LHCN-M2 (cell line): ENCODE data around the gene EGR1. TPM values are rescaled to one million over a fixed set of nuclear protein-coding genes. Genes with fewer than 3 reads are reported as not detected.

Experiments used
- DNase-seq: peaks from one replicate; pipeline ENCODE4 v3.0.0-alpha.2; 2012; ENCODE audit warnings: low read depth
- polyA plus RNA-seq: library from polyadenylated mRNA; unstranded; fragments of >200 nt; gene quantifications from one replicate; pipeline ENCODE4 v1.2.1, GENCODE V29; 2012; ENCODE audit warnings: missing spikeins
- total RNA-seq: library from RNA; depleted of rRNA; stranded (reverse); fragments of >200 nt; gene quantifications from 2 replicates; pipeline ENCODE4 v1.2.3, GENCODE V29; 2014; rRNA removed

Gene EGR1
- 4.1 and 7.2 TPM in 2 replicates for total RNA-seq
- 21.7 TPM for polyA plus RNA-seq

DNA sequence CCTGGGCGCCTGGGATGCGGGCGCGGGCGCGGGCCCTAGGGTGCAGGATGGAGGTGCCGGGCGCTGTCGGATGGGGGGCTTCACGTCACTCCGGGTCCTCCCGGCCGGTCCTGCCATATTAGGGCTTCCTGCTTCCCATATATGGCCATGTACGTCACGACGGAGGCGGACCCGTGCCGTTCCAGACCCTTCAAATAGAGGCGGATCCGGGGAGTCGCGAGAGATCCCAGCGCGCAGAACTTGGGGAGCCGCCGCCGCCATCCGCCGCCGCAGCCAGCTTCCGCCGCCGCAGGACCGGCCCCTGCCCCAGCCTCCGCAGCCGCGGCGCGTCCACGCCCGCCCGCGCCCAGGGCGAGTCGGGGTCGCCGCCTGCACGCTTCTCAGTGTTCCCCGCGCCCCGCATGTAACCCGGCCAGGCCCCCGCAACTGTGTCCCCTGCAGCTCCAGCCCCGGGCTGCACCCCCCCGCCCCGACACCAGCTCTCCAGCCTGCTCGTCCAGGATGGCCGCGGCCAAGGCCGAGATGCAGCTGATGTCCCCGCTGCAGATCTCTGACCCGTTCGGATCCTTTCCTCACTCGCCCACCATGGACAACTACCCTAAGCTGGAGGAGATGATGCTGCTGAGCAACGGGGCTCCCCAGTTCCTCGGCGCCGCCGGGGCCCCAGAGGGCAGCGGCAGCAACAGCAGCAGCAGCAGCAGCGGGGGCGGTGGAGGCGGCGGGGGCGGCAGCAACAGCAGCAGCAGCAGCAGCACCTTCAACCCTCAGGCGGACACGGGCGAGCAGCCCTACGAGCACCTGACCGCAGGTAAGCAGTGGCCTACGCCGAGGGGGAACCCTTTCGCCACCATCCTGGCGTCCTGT lies at the start of gene EGR1:
EGR1 (plus strand) TSS at position 219 of the 864 bp plus-strand sequence; CDS start at position 502, 283 bp downstream.
- peak; percentile 95 for DNase-seq

DNA sequence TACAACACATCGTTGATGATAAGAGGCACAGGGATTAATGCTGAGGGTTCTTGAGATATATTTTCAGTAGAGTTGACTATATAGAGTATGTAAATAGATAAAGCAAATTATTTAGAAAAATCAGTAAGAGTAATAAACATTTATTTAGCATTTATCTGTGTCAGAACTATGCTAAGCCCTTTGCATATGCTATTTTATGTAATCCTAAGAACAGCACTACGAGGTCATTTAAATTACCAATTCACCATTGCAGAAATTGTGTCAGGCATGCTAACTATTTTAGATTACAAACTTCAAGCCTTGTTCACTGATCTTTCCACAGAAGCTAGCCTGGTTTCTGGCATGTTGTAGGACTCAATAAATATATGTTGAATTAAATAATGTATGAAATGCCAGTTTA lies 46.8 kb upstream of the EGR1 start:
- DNase-seq: no peak

DNA sequence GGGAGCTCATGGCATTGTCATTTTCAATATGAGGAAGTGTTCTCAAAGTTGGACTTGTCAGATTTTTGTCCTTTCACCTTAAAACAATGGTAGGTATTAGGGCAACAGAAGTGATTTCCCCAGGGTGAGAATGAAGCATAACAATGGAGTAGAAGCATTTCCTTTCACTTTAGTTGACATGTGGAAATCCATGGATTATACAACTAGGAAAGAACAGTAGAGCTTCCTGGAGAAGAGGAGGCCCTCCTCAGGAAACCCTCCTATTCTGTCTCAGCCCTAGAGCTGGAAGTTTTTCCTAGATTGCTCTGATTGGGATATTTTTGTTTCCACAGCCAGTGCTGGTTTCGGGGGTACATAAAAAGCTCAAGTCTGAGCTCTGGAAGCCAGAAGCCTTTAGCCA lies 40.2 kb upstream of the EGR1 start:
- no peak for DNase-seq

DNA sequence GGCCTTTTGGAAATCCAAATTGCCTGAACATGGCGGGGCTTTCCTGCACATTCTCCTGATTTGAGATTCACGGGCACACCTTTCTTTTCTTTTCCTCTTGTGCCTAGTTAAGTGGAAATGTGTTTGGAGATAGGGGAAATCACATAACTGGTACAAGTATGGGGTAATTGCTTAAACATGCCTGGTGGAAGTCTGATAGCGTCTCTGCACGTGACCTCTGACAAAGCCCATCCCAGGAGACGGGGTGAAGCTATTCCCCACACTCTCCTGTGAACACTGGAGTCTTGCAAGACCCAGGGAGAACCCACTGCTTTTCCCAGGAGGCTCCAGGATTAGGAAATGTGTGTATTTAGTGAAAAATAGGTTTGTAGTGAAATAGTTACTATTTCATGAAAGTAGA lies 29.3 kb upstream of the EGR1 start:
- DNase-seq: no peak

GRCh38 chr5:138438003-138438723 lies 27.1 kb upstream of the EGR1 start:
- no peak for DNase-seq

DNA sequence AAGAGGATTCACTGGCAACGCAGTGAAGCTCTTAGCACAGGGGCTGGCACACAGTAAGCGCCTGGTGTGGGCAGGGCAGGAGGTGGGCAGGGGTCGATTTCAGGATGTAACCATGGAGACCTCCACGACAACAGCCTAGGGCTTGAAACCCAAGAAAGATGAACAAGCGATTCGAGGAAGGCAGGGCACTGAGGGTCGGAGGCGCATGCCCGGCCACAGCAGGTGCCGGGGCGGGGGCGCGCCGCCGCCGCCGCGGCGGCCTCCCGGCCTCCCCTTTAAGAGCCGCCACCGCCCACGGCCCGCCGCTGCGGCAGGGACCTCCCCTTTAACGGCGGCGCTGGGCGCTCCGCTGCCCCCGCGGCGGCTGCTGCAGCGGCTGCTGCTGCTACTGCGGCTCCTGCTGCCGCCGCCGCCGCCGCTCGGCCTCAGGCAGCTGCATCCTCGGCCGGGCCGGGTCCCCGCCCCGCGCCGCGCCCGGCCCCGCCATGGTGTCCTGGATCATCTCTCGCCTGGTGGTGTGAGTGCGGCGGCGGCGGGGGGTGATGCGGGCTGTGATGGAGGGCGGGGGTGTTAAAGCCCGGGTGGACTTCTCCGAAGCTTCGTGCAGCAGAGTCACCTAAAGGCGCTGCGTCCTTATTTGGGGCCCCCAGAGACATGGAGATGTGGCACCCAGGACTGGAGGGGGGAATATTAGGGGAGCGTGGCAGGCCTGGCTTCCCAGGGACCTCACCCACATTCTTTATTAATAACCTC lies 26.4 kb upstream of the EGR1 start, which contains the start of gene REEP2:
REEP2 (plus strand) TSS at position 334 of the 753 bp plus-strand sequence; CDS start at position 486, 152 bp downstream.
- DNase-seq: peak; percentile 53

GRCh38 chr5:138439477-138440158 lies 25.7 kb upstream of the EGR1 start:
- no peak for DNase-seq

- no peak for DNase-seq
These were observed 24.9 kb upstream of the EGR1 start for GRCh38 chr5:138440159-138441073.

DNA sequence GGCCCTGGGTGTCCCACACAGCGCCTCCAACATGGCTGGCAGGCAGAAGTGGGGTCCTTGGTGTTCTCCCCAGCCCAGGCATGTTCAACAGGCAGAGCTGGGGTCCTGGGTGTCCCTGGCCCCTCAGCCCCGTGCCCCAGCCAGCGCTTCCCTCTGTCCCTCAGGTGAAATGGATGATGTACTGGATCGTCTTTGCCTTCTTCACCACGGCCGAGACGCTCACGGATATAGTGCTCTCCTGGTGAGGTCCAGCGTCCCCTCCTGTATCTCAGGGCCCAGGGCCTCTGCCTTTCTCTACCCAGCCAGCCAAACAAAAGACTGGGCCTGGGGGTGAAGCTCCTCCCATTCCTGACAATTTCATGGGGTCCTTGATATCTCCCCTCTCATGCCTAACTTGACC lies 24.1 kb upstream of the EGR1 start:
- DNase-seq: no peak

- DNase-seq: no peak
These were observed 21.1 kb upstream of the EGR1 start for GRCh38 chr5:138444078-138444773.

- DNase-seq: no peak
These were observed 20.3 kb upstream of the EGR1 start for GRCh38 chr5:138444774-138445546.

- DNase-seq: no peak
These were observed 19.6 kb upstream of the EGR1 start for GRCh38 chr5:138445547-138446271.

- DNase-seq: no peak
These were observed 17.2 kb upstream of the EGR1 start for GRCh38 chr5:138448070-138448469.

DNA sequence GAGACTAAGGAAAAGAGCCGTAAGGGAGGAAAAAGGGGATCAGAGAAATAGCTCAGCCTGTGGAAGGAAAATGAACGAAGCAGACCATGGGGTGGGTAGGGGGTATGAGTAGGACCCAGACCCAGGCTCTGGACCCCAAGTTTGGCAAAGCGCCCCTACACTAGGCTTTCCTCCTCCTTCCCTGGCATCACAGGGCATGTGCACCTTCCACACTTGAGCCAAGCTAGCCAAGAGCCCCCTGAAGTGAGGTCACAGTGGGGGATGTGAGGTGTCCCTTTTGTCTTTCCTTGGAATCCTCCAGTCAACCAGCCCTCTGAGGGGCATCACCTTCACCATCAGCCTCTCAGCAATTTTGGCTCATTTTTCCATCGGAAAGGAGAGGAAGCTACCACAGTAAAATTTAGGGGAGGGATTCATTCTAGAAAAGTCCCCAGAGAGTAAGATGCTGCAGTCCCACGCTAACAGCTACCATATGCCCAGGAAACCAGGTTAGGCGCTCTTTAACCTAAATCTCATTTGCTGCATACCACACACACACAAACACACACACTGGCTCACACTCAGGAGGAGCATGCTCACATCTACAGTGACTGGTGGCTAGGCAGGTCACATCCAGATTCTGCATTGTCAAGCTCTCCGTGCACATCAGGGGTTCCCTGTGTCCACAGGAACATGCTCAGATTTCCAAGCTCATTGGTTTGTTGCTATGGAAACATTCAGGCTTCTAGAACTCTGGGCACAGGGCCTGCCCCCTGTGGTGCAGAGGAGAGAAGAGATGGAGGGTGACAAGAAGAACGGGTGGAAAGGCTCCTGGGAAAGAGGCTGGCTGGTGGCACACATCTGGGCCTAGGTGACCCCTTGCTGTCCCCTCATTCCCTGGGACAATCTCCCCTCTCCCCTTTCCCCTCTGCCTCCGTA lies 16.5 kb upstream of the EGR1 start:
- peak; percentile 73 for DNase-seq

GRCh38 chr5:138449501-138450239 lies 15.6 kb upstream of the EGR1 start:
- DNase-seq: peak; percentile 79

DNA sequence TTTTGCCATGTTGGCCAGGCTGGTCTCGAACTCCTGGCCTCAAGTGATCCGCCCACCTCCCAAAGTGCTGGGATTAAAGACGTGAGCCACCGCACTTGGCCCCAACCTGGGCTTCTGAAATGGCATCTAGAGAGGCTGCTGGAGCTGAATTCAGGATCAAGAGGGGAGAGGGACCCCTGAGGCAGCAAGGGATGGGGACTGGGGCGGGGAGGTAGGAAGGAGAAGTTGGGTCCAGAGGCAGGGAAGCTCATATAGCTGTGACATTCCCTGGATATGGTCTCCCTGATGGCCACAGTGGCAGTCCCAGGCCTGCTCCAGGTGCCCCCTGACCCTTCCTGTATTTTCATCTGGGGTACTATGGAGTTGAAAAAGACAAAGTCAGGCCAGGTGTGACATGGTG lies 14.3 kb upstream of the EGR1 start:
- no peak for DNase-seq
